WI38 (cell line): Measurements from ENCODE around the gene IRS1.

Experiments
- H3K4me3 ChIP-seq: 2 replicates; pipeline ENCODE4 v1.5.1; 2011; ENCODE audit warnings: low read depth, mild to moderate bottlenecking, control low read depth, low read length
- CTCF ChIP-seq: IDR thresholded peaks from 2 replicates; pipeline ENCODE4 v1.5.1; 2012; ENCODE audit warnings: low read depth, mild to moderate bottlenecking, control low read depth, low read length

Gene IRS1

GRCh38 chr2:226839161-226839560 lies 39.5 kb upstream of the IRS1 start:
- TF ChIP-seq CTCF = no peak
- no peak overlapping the region for H3K4me3 ChIP-seq

- no peak overlapping the region for H3K4me3 ChIP-seq
- TF ChIP-seq CTCF = no peak
These were observed 39.1 kb upstream of the IRS1 start for GRCh38 chr2:226838722-226839121.

GRCh38 chr2:226837787-226838603 lies 38.4 kb upstream of the IRS1 start:
- TF ChIP-seq CTCF = no peak
- H3K4me3 ChIP-seq = no peak overlapping the region

- no peak overlapping the region; the same call in 1 of the 2 replicates for H3K4me3 ChIP-seq
- TF ChIP-seq CTCF = no peak
These were observed 37.7 kb upstream of the IRS1 start for GRCh38 chr2:226837334-226837733.

GRCh38 chr2:226836548-226836885 lies 36.9 kb upstream of the IRS1 start:
- TF ChIP-seq CTCF = no peak
- peak overlapping the region; percentile 84 for H3K4me3 ChIP-seq

- peak within 1 kb of the TSS; percentile 84 for H3K4me3 ChIP-seq
- TF ChIP-seq CTCF = no peak
These were observed 36.4 kb upstream of the IRS1 start, which contains the start of gene RHBDD1 for GRCh38 chr2:226835796-226836547. Gene RHBDD1 (plus strand): TSS chr2:226836054. CDS start chr2:226864694, 28,640 bp downstream.

- H3K4me3 ChIP-seq = peak overlapping the region; percentile 84
- TF ChIP-seq CTCF = no peak
These were observed 35.8 kb upstream of the IRS1 start for GRCh38 chr2:226835420-226835795.

GRCh38 chr2:226834880-226835279 lies 35.3 kb upstream of the IRS1 start:
- peak overlapping the region; percentile 84 for H3K4me3 ChIP-seq
